Measurements from ENCODE around the gene NAV2.

Gene NAV2

GRCh38 chr11:19691815-19692500 lies 20.7 kb upstream of the NAV2 start:
- Mint-ChIP-seq H3K27me3 (ENCODE audit: low read depth, poor library complexity) (no peaks in the 10 kb centered on the region), H3K27ac (no peak overlapping the region), H3K4me1 (peaks cover 20% of the 10 kb centered on the region), H3K4me3 (no peak overlapping the region), H3K9me3 (no peaks in the 10 kb centered on the region), H3K36me3 (ENCODE audit: low read depth) (no peaks in the 10 kb centered on the region)
- no peak for DNase-seq
- TF ChIP-seq CTCF (IDR thresholded peaks at IDR 0.05) = no peak

- no peaks in the 10 kb centered on the region for H3K36me3 Mint-ChIP-seq (ENCODE audit: low read depth)
- no peak overlapping the region for H3K27ac Mint-ChIP-seq
These were observed 19.5 kb upstream of the NAV2 start for GRCh38 chr11:19693146-19693545.

GRCh38 chr11:19694796-19695345 lies 17.8 kb upstream of the NAV2 start:
- H3K27ac Mint-ChIP-seq = no peak overlapping the region
- no peaks in the 10 kb centered on the region for H3K27me3 Mint-ChIP-seq (ENCODE audit: low read depth, poor library complexity)
- DNase-seq = no peak
- H3K36me3 Mint-ChIP-seq (ENCODE audit: low read depth) = no peaks in the 10 kb centered on the region
- no peak for TF ChIP-seq CTCF (IDR thresholded peaks at IDR 0.05)
- no peak overlapping the region for H3K4me3 Mint-ChIP-seq
- H3K4me1 Mint-ChIP-seq = peaks cover 27% of the 10 kb centered on the region
- no peaks in the 10 kb centered on the region for H3K9me3 Mint-ChIP-seq

More at GRCh38 chr11:19693146-19693545, 19.5 kb upstream of the NAV2 start:
- no peaks in the 10 kb centered on the region for H3K9me3 Mint-ChIP-seq
- no peak overlapping the region for H3K4me3 Mint-ChIP-seq
- DNase-seq = no peak
- no peak for TF ChIP-seq CTCF (IDR thresholded peaks at IDR 0.05)
- H3K4me1 Mint-ChIP-seq = peaks cover 20% of the 10 kb centered on the region
- H3K27me3 Mint-ChIP-seq (ENCODE audit: low read depth, poor library complexity) = no peaks in the 10 kb centered on the region

- no peak for DNase-seq
- Mint-ChIP-seq H3K27ac (no peak overlapping the region), H3K9me3 (no peaks in the 10 kb centered on the region), H3K27me3 (ENCODE audit: low read depth, poor library complexity) (no peaks in the 10 kb centered on the region), H3K36me3 (ENCODE audit: low read depth) (no peaks in the 10 kb centered on the region), H3K4me1 (peaks cover 29% of the 10 kb centered on the region), H3K4me3 (no peak overlapping the region)
- TF ChIP-seq CTCF (IDR thresholded peaks at IDR 0.05) = no peak
These were observed 16.6 kb upstream of the NAV2 start for GRCh38 chr11:19696073-19696472.

GRCh38 chr11:19696904-19697303 lies 15.7 kb upstream of the NAV2 start:
- Mint-ChIP-seq H3K27me3 (ENCODE audit: low read depth, poor library complexity) (peaks cover under 1% of the 10 kb centered on the region), H3K36me3 (ENCODE audit: low read depth) (no peaks in the 10 kb centered on the region), H3K4me3 (no peak overlapping the region), H3K4me1 (peaks cover 38% of the 10 kb centered on the region), H3K27ac (no peak overlapping the region), H3K9me3 (no peaks in the 10 kb centered on the region)
- no peak for TF ChIP-seq CTCF (IDR thresholded peaks at IDR 0.05)
- DNase-seq = no peak

GRCh38 chr11:19697721-19698121 lies 14.9 kb upstream of the NAV2 start:
- no peaks in the 10 kb centered on the region for H3K9me3 Mint-ChIP-seq
- TF ChIP-seq CTCF (IDR thresholded peaks at IDR 0.05) = no peak
- H3K27me3 Mint-ChIP-seq (ENCODE audit: low read depth, poor library complexity) = peaks cover 7% of the 10 kb centered on the region
- peak overlapping the region; percentile 41 for H3K4me3 Mint-ChIP-seq
- DNase-seq = no peak
- H3K4me1 Mint-ChIP-seq = peaks cover 42% of the 10 kb centered on the region
- H3K36me3 Mint-ChIP-seq (ENCODE audit: low read depth) = no peaks in the 10 kb centered on the region
- peak overlapping the region; percentile 33 for H3K27ac Mint-ChIP-seq
